NB4 (cell line): ENCODE data around the gene LGR5.

Experiments used
- CTCF ChIP-seq: IDR thresholded peaks from one replicate; pipeline ENCODE4 v1.5.1; 2012; ENCODE audit warnings: low read depth, low read length
- POLR2A ChIP-seq: IDR thresholded peaks from 2 replicates; pipeline ENCODE4 v1.6.1; 2011; ENCODE audit warnings: mild to moderate bottlenecking; ENCODE audit not compliant: insufficient read length; ENCODE audit errors: extremely low read depth

DNA sequence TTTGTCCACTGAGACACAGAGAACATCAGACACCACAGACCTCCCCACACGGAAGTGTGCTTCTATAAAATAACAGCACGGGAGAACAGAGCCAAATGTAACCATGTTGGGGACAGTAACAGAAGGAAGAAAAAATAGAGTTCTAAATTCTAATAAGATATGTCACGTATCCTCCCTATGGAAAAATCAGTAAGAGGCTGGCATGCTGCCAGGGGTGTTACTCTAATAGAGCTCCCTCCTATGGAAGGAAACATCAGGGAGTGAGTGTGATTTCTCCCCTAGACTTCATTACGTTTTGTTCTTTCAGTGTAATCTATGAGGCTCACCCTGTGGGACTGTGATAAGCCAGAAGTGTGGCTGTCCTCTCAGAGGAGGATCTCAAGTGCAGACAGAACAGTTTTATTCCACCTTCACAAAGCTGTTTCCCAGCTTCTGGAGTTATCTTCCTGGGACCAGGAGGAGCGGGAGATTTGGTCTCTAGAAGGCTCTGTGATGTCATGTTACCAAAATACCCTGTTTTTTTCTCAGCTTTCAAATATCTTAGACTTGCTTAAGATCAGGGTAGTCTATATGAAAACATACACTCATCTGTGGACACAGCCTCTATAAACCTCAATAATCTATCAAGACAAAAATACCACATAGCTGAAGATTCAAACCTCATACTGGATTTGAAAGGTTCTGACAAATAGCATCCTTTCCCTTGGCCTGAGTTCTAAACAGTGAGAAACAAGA, 154.8 kb downstream of the LGR5 start:
- TF ChIP-seq CTCF (no peak), POLR2A (no peak)
